BLaER1 treated with 17β-estradiol and CSF1 and Interleukin-3, amounts not matched to agents 10 nM and 100 nM (cell line): ENCODE data around the gene GIPC3.
A peak's percentile ranks its signal among the peaks of the same experiment; 100 is the strongest.
"Not testable (repeated sequence)": the region's sequence is repeated elsewhere in the genome, so short reads cannot be mapped to it uniquely, and the experiment has no call there.

ENCODE experiments used
- H3K27ac ChIP-seq, 11 experiments: shearing (Covaris generic); formaldehyde crosslinking; 2 replicates each; pipeline ENCODE4 v1.8.1; 2022
- H3K27me3 ChIP-seq, 11 experiments: shearing (Covaris generic); formaldehyde crosslinking; 2 replicates each; pipeline ENCODE4 v1.8.1; 2022
- H3K36me3 ChIP-seq, 11 experiments: shearing (Covaris generic); formaldehyde crosslinking; 2 replicates each; pipeline ENCODE4 v1.8.1; 2022
- H3K4me1 ChIP-seq, 10 experiments: shearing (Covaris generic); formaldehyde crosslinking; 2 replicates each; pipeline ENCODE4 v1.8.1; 2022
- H3K4me2 ChIP-seq, 11 experiments: shearing (Covaris generic); formaldehyde crosslinking; 2 replicates each; pipeline ENCODE4 v1.8.1; 2022
- H3K4me3 ChIP-seq, 10 experiments: shearing (Covaris generic); formaldehyde crosslinking; 2 replicates each; pipeline ENCODE4 v1.8.1; 2022
- H3K9ac ChIP-seq, 11 experiments: shearing (Covaris generic); formaldehyde crosslinking; 2 replicates each; pipeline ENCODE4 v1.8.1; 2022
- H3K9me3 ChIP-seq, 11 experiments: shearing (Covaris generic); formaldehyde crosslinking; replicated peaks in 1 of 11; 2 replicates each; pipeline ENCODE4 v1.8.1; 2022
- H4K20me1 ChIP-seq, 11 experiments: shearing (Covaris generic); formaldehyde crosslinking; 2 replicates each; pipeline ENCODE4 v1.8.1; 2022
- Cebpa-rat ChIP-seq, 11 experiments: shearing (Covaris generic); IDR thresholded peaks; 2 replicates each; pipeline ENCODE4 v1.8.1; 2022

The GIPC3 gene

GRCh38 chr19:3627351-3627723, 42.1 kb downstream of the GIPC3 start:
- H3K9me3 ChIP-seq, result no peaks in the 10 kb centered on the region
- H3K27ac ChIP-seq, result peak overlapping the region in 3 of 11 experiments; percentile 8 to 98 (median 94); a peak in 4 of 22 replicates
- no peak overlapping the region; a peak in 1 of 20 replicates for H3K4me3 ChIP-seq
- H3K4me2 ChIP-seq, result peak overlapping the region in 9 of 11 experiments; percentile 36 to 100 (median 92); a peak in 17 of 22 replicates
- peaks cover 22 to 41% (median 35%) of the 10 kb centered on the region in 11 experiments for H3K36me3 ChIP-seq
- no peaks in the 10 kb centered on the region for H3K27me3 ChIP-seq
- peak overlapping the region in 4 of 11 experiments; percentile 89 to 96 (median 94); a peak in 2 of 22 replicates for H3K9ac ChIP-seq
- peaks cover 18 to 35% (median 22%) of the 10 kb centered on the region in 10 experiments for H3K4me1 ChIP-seq
- peaks cover 0 to 63% (median 41%) of the 10 kb centered on the region in 11 experiments; a peak in 19 of 22 replicates for H4K20me1 ChIP-seq
- TF ChIP-seq Cebpa-rat (IDR thresholded peaks at IDR 0.05), result no peak

- not testable (repeated sequence) for H3K4me3 ChIP-seq, H3K27me3 ChIP-seq, H3K27ac ChIP-seq, H3K4me2 ChIP-seq, H3K9me3 ChIP-seq
- Histone ChIP-seq H3K36me3 (peaks cover 19 to 41% (median 35%) of the 10 kb centered on the region in 11 experiments), H3K4me1 (peaks cover 18 to 31% (median 22%) of the 10 kb centered on the region in 10 experiments), H3K9ac (peak overlapping the region in 1 of 11 experiments; percentile 23; a peak in 1 of 22 replicates), H4K20me1 (peaks cover 0 to 63% (median 28%) of the 10 kb centered on the region in 11 experiments; a peak in 19 of 22 replicates)
These were observed 43.5 kb downstream of the GIPC3 start for GRCh38 chr19:3628766-3629165.

- H3K36me3 ChIP-seq, result peaks cover 14 to 49% (median 29%) of the 10 kb centered on the region in 11 experiments; a peak in 20 of 22 replicates
- no peak overlapping the region; a peak in 1 of 22 replicates for H3K27ac ChIP-seq
These were observed 46.0 kb downstream of the GIPC3 start for GRCh38 chr19:3631053-3631861.

GRCh38 chr19:3632098-3632497, 46.8 kb downstream of the GIPC3 start:
- Histone ChIP-seq H3K27me3 (no peaks in the 10 kb centered on the region), H3K9ac (peak overlapping the region in 3 of 11 experiments; percentile 9 to 33 (median 9); a peak in 2 of 22 replicates), H3K27ac (no peak overlapping the region), H3K9me3 (no peaks in the 10 kb centered on the region), H3K4me3 (no peak overlapping the region), H3K36me3 (peaks cover 14 to 58% (median 37%) of the 10 kb centered on the region in 11 experiments; a peak in 20 of 22 replicates), H3K4me2 (no peak overlapping the region), H3K4me1 (peaks cover 0 to 22% (median 4%) of the 10 kb centered on the region in 10 experiments; a peak in 7 of 20 replicates), H4K20me1 (peaks cover 0 to 62% (median 0%) of the 10 kb centered on the region in 11 experiments; a peak in 8 of 22 replicates)
- no peak for TF ChIP-seq Cebpa-rat (IDR thresholded peaks at IDR 0.05)

More at GRCh38 chr19:3631053-3631861, 46.0 kb downstream of the GIPC3 start:
- Histone ChIP-seq H3K27me3 (no peaks in the 10 kb centered on the region), H4K20me1 (peaks cover 0 to 55% (median 3%) of the 10 kb centered on the region in 11 experiments; a peak in 17 of 22 replicates), H3K9ac (peak overlapping the region in 3 of 11 experiments; percentile 5 to 29 (median 10); a peak in 4 of 22 replicates), H3K4me1 (peaks cover 0 to 13% (median 4%) of the 10 kb centered on the region in 10 experiments; a peak in 7 of 20 replicates), H3K4me3 (no peak overlapping the region), H3K9me3 (no peaks in the 10 kb centered on the region), H3K4me2 (0 out of 22 replicates have a peak overlapping the region, but pooled peaks of 1 of the 11 experiments have one; percentile 3)
- TF ChIP-seq Cebpa-rat (IDR thresholded peaks at IDR 0.05), result no peak

- H4K20me1 ChIP-seq, result peaks cover 0 to 66% (median 2%) of the 10 kb centered on the region in 11 experiments; a peak in 8 of 22 replicates
- H3K27ac ChIP-seq, result no peak overlapping the region
- no peaks in the 10 kb centered on the region for H3K9me3 ChIP-seq
- peaks cover 0 to 23% (median 0%) of the 10 kb centered on the region in 10 experiments; a peak in 3 of 20 replicates for H3K4me1 ChIP-seq
- no peak overlapping the region for H3K4me3 ChIP-seq
- peaks cover 18 to 64% (median 43%) of the 10 kb centered on the region in 11 experiments; a peak in 20 of 22 replicates for H3K36me3 ChIP-seq
- H3K4me2 ChIP-seq, result no peak overlapping the region
- TF ChIP-seq Cebpa-rat (IDR thresholded peaks at IDR 0.05), result no peak
- peak overlapping the region in 1 of 11 experiments; percentile 9; a peak in 1 of 22 replicates for H3K9ac ChIP-seq
- no peaks in the 10 kb centered on the region for H3K27me3 ChIP-seq
These were observed 47.7 kb downstream of the GIPC3 start for GRCh38 chr19:3632739-3633558.

- no peak overlapping the region for H3K4me2 ChIP-seq
- H3K27me3 ChIP-seq, result no peaks in the 10 kb centered on the region
These were observed 48.3 kb downstream of the GIPC3 start for GRCh38 chr19:3633559-3633988.

GRCh38 chr19:3634496-3635045, 49.3 kb downstream of the GIPC3 start:
- H3K9ac ChIP-seq, result peak overlapping the region in 2 of 11 experiments; percentile 3 to 30; a peak in 1 of 22 replicates
- H3K4me3 ChIP-seq, result no peak overlapping the region
- H3K4me1 ChIP-seq, result peaks cover 0 to 23% (median 0%) of the 10 kb centered on the region in 10 experiments; a peak in 2 of 20 replicates
- TF ChIP-seq Cebpa-rat (IDR thresholded peaks at IDR 0.05), result no peak
- H3K9me3 ChIP-seq, result no peaks in the 10 kb centered on the region
- peaks cover 30 to 80% (median 59%) of the 10 kb centered on the region in 11 experiments for H3K36me3 ChIP-seq
- no peak overlapping the region for H3K27ac ChIP-seq
- no peak overlapping the region for H3K4me2 ChIP-seq
- no peaks in the 10 kb centered on the region for H3K27me3 ChIP-seq
- H4K20me1 ChIP-seq, result peaks cover 0 to 82% (median 5%) of the 10 kb centered on the region in 11 experiments; a peak in 8 of 22 replicates

More at GRCh38 chr19:3633559-3633988, 48.3 kb downstream of the GIPC3 start:
- H4K20me1 ChIP-seq, result peaks cover 0 to 72% (median 5%) of the 10 kb centered on the region in 11 experiments; a peak in 8 of 22 replicates
- peaks cover 20 to 70% (median 49%) of the 10 kb centered on the region in 11 experiments; a peak in 21 of 22 replicates for H3K36me3 ChIP-seq
- no peak overlapping the region for H3K9ac ChIP-seq
- TF ChIP-seq Cebpa-rat (IDR thresholded peaks at IDR 0.05), result no peak
- H3K4me1 ChIP-seq, result peaks cover 0 to 23% (median 0%) of the 10 kb centered on the region in 10 experiments; a peak in 3 of 20 replicates
- no peaks in the 10 kb centered on the region for H3K9me3 ChIP-seq
- H3K4me3 ChIP-seq, result no peak overlapping the region
- no peak overlapping the region for H3K27ac ChIP-seq

GRCh38 chr19:3636506-3636905, 51.2 kb downstream of the GIPC3 start:
- no peak for TF ChIP-seq Cebpa-rat (IDR thresholded peaks at IDR 0.05)
- H3K4me1 ChIP-seq, result peaks cover 0 to 15% (median 0%) of the 10 kb centered on the region in 10 experiments; a peak in 3 of 20 replicates

More at GRCh38 chr19:3636506-3636905, 51.2 kb downstream of the GIPC3 start:
- no peak overlapping the region for H3K27ac ChIP-seq
- no peak overlapping the region for H3K4me3 ChIP-seq
- no peak overlapping the region for H3K4me2 ChIP-seq
- H3K27me3 ChIP-seq, result no peaks in the 10 kb centered on the region
- H4K20me1 ChIP-seq, result peaks cover 0 to 71% (median 0%) of the 10 kb centered on the region in 11 experiments; a peak in 7 of 22 replicates
- peaks cover 28 to 88% (median 62%) of the 10 kb centered on the region in 11 experiments for H3K36me3 ChIP-seq
- 0 out of 22 replicates have a peak overlapping the region, but pooled peaks of 1 of the 11 experiments have one; percentile 22 for H3K9ac ChIP-seq
- no peaks in the 10 kb centered on the region for H3K9me3 ChIP-seq
